ENCODE results near the gene TMTC1.

TMTC1 gene

GRCh38 chr12:29782871-29783772 lies 620 bp downstream of the TMTC1 start:
- no peak overlapping the region for H2AFZ ChIP-seq (ENCODE audit: low read length)
- TF ChIP-seq CTCF (IDR thresholded peaks at IDR 0.05; ENCODE audit: low read length), result no peak
- TF ChIP-seq EZH2 (IDR thresholded peaks at IDR 0.05; ENCODE audit: borderline replicate concordance, low read length), result no peak
- H3K4me3 ChIP-seq (ENCODE audit: low read depth, low read length, poor library complexity, severe bottlenecking), result no peak overlapping the region
- no peaks in the 10 kb centered on the region for H3K27me3 ChIP-seq (ENCODE audit: insufficient read depth, low read length)
- no peaks in the 10 kb centered on the region for H3K9me2 ChIP-seq (ENCODE audit: low read depth, low read length)
- H3K9me3 ChIP-seq (ENCODE audit: low read length), result no peaks in the 10 kb centered on the region
- H3K79me2 ChIP-seq (ENCODE audit: insufficient read depth, low read length), result no peaks in the 10 kb centered on the region
- H3K27ac ChIP-seq (ENCODE audit: low read depth, low read length, poor library complexity, severe bottlenecking), result no peak overlapping the region
- H3K9ac ChIP-seq (ENCODE audit: low read length), result no peak overlapping the region
- no peaks in the 10 kb centered on the region for H3K4me1 ChIP-seq (ENCODE audit: insufficient read depth, low read length, severe bottlenecking)
- H3F3A ChIP-seq (ENCODE audit: insufficient read depth, low read length), result no peaks in the 10 kb centered on the region
- no peaks in the 10 kb centered on the region for H4K20me1 ChIP-seq (ENCODE audit: insufficient read depth, low read length)
- no peak overlapping the region for H3K4me2 ChIP-seq (ENCODE audit: low read length)
- H3K36me3 ChIP-seq (ENCODE audit: insufficient read depth, low read length), result no peaks in the 10 kb centered on the region

- Histone ChIP-seq H3K9me2 (ENCODE audit: low read depth, low read length) (no peaks in the 10 kb centered on the region), H3K4me3 (ENCODE audit: low read depth, low read length, poor library complexity, severe bottlenecking) (no peak overlapping the region), H4K20me1 (ENCODE audit: insufficient read depth, low read length) (no peaks in the 10 kb centered on the region), H3K36me3 (ENCODE audit: insufficient read depth, low read length) (no peaks in the 10 kb centered on the region), H2AFZ (ENCODE audit: low read length) (no peak overlapping the region), H3K27ac (ENCODE audit: low read depth, low read length, poor library complexity, severe bottlenecking) (no peak overlapping the region), H3K27me3 (ENCODE audit: insufficient read depth, low read length) (no peaks in the 10 kb centered on the region), H3K4me1 (ENCODE audit: insufficient read depth, low read length, severe bottlenecking) (no peaks in the 10 kb centered on the region), H3K4me2 (ENCODE audit: low read length) (no peak overlapping the region), H3K9me3 (ENCODE audit: low read length) (no peaks in the 10 kb centered on the region), H3F3A (ENCODE audit: insufficient read depth, low read length) (no peaks in the 10 kb centered on the region), H3K9ac (ENCODE audit: low read length) (no peak overlapping the region), H3K79me2 (ENCODE audit: insufficient read depth, low read length) (no peaks in the 10 kb centered on the region)
- TF ChIP-seq EZH2 (IDR thresholded peaks at IDR 0.05; ENCODE audit: borderline replicate concordance, low read length) (no peak), CTCF (IDR thresholded peaks at IDR 0.05; ENCODE audit: low read length) (no peak)
These were observed 1.4 kb downstream of the TMTC1 start for GRCh38 chr12:29782285-29782870.

- Histone ChIP-seq H2AFZ (ENCODE audit: low read length) (no peak overlapping the region), H3K27ac (ENCODE audit: low read depth, low read length, poor library complexity, severe bottlenecking) (no peak overlapping the region), H3K9me2 (ENCODE audit: low read depth, low read length) (no peaks in the 10 kb centered on the region), H3K4me3 (ENCODE audit: low read depth, low read length, poor library complexity, severe bottlenecking) (no peak overlapping the region), H4K20me1 (ENCODE audit: insufficient read depth, low read length) (no peaks in the 10 kb centered on the region), H3K9ac (ENCODE audit: low read length) (no peak overlapping the region), H3K4me1 (ENCODE audit: insufficient read depth, low read length, severe bottlenecking) (no peaks in the 10 kb centered on the region), H3K27me3 (ENCODE audit: insufficient read depth, low read length) (no peaks in the 10 kb centered on the region), H3F3A (ENCODE audit: insufficient read depth, low read length) (no peaks in the 10 kb centered on the region), H3K36me3 (ENCODE audit: insufficient read depth, low read length) (no peaks in the 10 kb centered on the region), H3K4me2 (ENCODE audit: low read length) (no peak overlapping the region), H3K9me3 (ENCODE audit: low read length) (no peaks in the 10 kb centered on the region), H3K79me2 (ENCODE audit: insufficient read depth, low read length) (no peaks in the 10 kb centered on the region)
- TF ChIP-seq EZH2 (IDR thresholded peaks at IDR 0.05; ENCODE audit: borderline replicate concordance, low read length), result no peak
These were observed 2.0 kb downstream of the TMTC1 start for GRCh38 chr12:29781705-29782266.

Measured in OCI-LY1 (cell line).